Vagina (tissue), 2 donors: ENCODE measurements around the gene SEMA4A. TPM values are rescaled to one million over a fixed set of nuclear protein-coding genes. Genes with fewer than 3 reads are reported as not detected.
"Not testable (repeated sequence)": the region's sequence is repeated elsewhere in the genome, so short reads cannot be mapped to it uniquely, and the experiment has no call there.

Experiments used
- DNase-seq, 2 donors: peaks; one replicate each; pipeline ENCODE4 v3.0.0-alpha.2; 2017; ENCODE audit errors: extremely low spot score in 2 of 2
- H3K27ac ChIP-seq: fragments of 200-600 bp; sonication (generic); one replicate; pipeline ENCODE4 v1.5.1; 2019
- H3K27me3 ChIP-seq: fragments of 200-600 bp; sonication (generic); one replicate; pipeline ENCODE4 v1.5.1; 2019
- H3K36me3 ChIP-seq, 2 donors: fragments of 200-600 bp; sonication (generic); one replicate each; pipeline ENCODE4 v1.5.1; 2017 to 2019
- H3K4me1 ChIP-seq: fragments of 200-600 bp; sonication (generic); one replicate; pipeline ENCODE4 v1.5.1; 2019
- H3K4me3 ChIP-seq, 2 donors: fragments of 200-600 bp; sonication (generic); 1 replicate in 1 of 2; 2 replicates in 1 of 2; pipeline ENCODE4 v1.5.1; 2016 to 2019
- H3K9me3 ChIP-seq: fragments of 200-600 bp; sonication (generic); one replicate; pipeline ENCODE4 v1.5.1; 2019
- POLR2A ChIP-seq, 2 donors: fragments of 450-650 bp; IDR thresholded peaks; one replicate each; pipeline ENCODE4 v1.6.1; 2017; ENCODE audit warnings: antibody characterized with exemption in 2 of 2, mild to moderate bottlenecking in 2 of 2, moderate library complexity in 2 of 2
- POLR2AphosphoS5 ChIP-seq, 2 donors: sonication (generic); formaldehyde crosslinking; IDR thresholded peaks; one replicate each; pipeline ENCODE4 v1.9.0; 2017; ENCODE audit warnings: antibody characterized with exemption in 2 of 2, mild to moderate bottlenecking in 2 of 2, low read depth in 1 of 2; ENCODE audit not compliant: insufficient read depth in 1 of 2
- intact Hi-C: fragments of 100-400 bp; cut with DNase I; formaldehyde crosslinking; loops from one replicate; pipeline ENCODE4 v1.15.1; 2023
- total RNA-seq: library from RNA; depleted of rRNA; stranded (reverse); fragments of >200 nt; gene quantifications from one replicate; pipeline ENCODE4 v1.2.3, GENCODE V29; 2016
- TF ChIP-seq, protein P1 (sequence below), 3 experiments: fragments of 450-650 bp in 2 of 3; fragments of 200-600 bp in 1 of 3; sonication (generic) in 1 of 3; IDR thresholded peaks; one replicate each; pipeline ENCODE4 v1.5.1; 2017 to 2019; ENCODE audit warnings: antibody characterized with exemption in 3 of 3, mild to moderate bottlenecking in 2 of 3, moderate library complexity in 2 of 3

SEMA4A gene
- total RNA-seq, 1 donor from 2014 or later, result 18.7 TPM

- H3K9me3 ChIP-seq, result no peaks in the 10 kb centered on the region
- H3K4me1 ChIP-seq, result peaks cover 28% of the 10 kb centered on the region
- no peak for DNase-seq
- no peaks in the 10 kb centered on the region for H3K27me3 ChIP-seq
- H3K4me3 ChIP-seq, result peak overlapping the region; percentile 62 to 67
- no peak for TF ChIP-seq POLR2A (IDR thresholded peaks at IDR 0.05)
- intact Hi-C loops, result no loop called here
- peak overlapping the region; percentile 97 for H3K27ac ChIP-seq
- peaks cover 0 to 16% of the 10 kb centered on the region in 2 donors for H3K36me3 ChIP-seq
These were observed 58.7 kb downstream of the SEMA4A start for GRCh38 chr1:156212130-156212529.

DNA sequence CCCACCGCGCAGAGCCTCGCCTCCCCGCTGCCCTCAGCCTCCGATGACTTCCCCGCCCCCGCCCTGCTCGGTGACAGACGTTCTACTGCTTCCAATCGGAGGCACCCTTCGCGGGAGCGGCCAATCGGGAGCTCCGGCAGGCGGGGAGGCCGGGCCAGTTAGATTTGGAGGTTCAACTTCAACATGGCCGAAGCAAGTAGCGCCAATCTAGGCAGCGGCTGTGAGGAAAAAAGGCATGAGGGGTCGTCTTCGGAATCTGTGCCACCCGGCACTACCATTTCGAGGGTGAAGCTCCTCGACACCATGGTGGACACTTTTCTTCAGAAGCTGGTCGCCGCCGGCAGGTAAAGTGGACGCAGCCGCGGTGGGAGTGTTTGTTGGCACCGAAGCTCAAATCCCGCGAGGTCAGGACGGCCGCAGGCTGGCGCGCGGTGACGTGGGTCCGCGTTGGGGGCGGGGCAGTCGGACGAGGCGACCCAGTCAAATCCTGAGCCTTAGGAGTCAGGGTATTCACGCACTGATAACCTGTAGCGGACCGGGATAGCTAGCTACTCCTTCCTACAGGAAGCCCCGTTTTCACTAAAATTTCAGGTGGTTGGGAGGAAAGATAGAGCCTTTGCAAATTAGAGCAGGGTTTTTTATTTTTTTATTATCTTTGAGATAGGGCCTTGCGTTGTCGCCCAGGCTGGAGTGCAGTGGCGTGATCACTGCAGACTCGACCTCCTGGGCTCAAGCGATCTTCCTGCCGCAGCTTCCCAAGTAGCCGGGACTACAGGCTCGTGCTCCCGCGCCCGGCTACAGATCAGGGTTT is 59.7 kb downstream of the SEMA4A start, which contains the start of gene PMF1:
TSS of gene PMF1 (plus strand) at position 175 of the 811 bp plus-strand sequence. CDS start at position 184, 9 bp downstream.
- Histone ChIP-seq H3K4me3 (peak within 1 kb of the TSS; percentile 62 to 67), H3K27me3 (no peaks in the 10 kb centered on the region), H3K9me3 (no peaks in the 10 kb centered on the region), H3K27ac (peak within 1 kb of the TSS; percentile 97), H3K36me3 (peaks cover 0 to 11% of the 10 kb centered on the region in 2 donors), H3K4me1 (peaks cover 37% of the 10 kb centered on the region)
- intact Hi-C loops, result no loop called here
- DNase-seq, result peak in 1 of 2 donors; percentile 99
- TF ChIP-seq, protein P1, sequence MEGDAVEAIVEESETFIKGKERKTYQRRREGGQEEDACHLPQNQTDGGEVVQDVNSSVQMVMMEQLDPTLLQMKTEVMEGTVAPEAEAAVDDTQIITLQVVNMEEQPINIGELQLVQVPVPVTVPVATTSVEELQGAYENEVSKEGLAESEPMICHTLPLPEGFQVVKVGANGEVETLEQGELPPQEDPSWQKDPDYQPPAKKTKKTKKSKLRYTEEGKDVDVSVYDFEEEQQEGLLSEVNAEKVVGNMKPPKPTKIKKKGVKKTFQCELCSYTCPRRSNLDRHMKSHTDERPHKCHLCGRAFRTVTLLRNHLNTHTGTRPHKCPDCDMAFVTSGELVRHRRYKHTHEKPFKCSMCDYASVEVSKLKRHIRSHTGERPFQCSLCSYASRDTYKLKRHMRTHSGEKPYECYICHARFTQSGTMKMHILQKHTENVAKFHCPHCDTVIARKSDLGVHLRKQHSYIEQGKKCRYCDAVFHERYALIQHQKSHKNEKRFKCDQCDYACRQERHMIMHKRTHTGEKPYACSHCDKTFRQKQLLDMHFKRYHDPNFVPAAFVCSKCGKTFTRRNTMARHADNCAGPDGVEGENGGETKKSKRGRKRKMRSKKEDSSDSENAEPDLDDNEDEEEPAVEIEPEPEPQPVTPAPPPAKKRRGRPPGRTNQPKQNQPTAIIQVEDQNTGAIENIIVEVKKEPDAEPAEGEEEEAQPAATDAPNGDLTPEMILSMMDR (IDR thresholded peaks at IDR 0.05), result peak in 1 of 3 experiments; percentile 2
- peak in 1 of 2 donors; percentile 29 for TF ChIP-seq POLR2A (IDR thresholded peaks at IDR 0.05)
- peak; percentile 92 to 97 for TF ChIP-seq POLR2AphosphoS5 (IDR thresholded peaks at IDR 0.05; ENCODE audit: insufficient read depth in 1 of 2, low read depth in 1 of 2)

GRCh38 chr1:156213644-156213966 is 60.2 kb downstream of the SEMA4A start:
- no peak for DNase-seq
- Histone ChIP-seq H3K36me3 (peaks cover 0 to 6% of the 10 kb centered on the region in 2 donors), H3K27ac (peak overlapping the region; percentile 97), H3K27me3 (no peaks in the 10 kb centered on the region), H3K4me1 (peaks cover 41% of the 10 kb centered on the region), H3K4me3 (peak overlapping the region; percentile 62 to 67), H3K9me3 (no peaks in the 10 kb centered on the region)
- intact Hi-C loops, result no loop called here
- no peak for TF ChIP-seq POLR2AphosphoS5 (IDR thresholded peaks at IDR 0.05; ENCODE audit: insufficient read depth in 1 of 2, low read depth in 1 of 2)
- no peak for TF ChIP-seq POLR2A (IDR thresholded peaks at IDR 0.05)
- TF ChIP-seq, protein P1 (IDR thresholded peaks at IDR 0.05), result no peak

DNA sequence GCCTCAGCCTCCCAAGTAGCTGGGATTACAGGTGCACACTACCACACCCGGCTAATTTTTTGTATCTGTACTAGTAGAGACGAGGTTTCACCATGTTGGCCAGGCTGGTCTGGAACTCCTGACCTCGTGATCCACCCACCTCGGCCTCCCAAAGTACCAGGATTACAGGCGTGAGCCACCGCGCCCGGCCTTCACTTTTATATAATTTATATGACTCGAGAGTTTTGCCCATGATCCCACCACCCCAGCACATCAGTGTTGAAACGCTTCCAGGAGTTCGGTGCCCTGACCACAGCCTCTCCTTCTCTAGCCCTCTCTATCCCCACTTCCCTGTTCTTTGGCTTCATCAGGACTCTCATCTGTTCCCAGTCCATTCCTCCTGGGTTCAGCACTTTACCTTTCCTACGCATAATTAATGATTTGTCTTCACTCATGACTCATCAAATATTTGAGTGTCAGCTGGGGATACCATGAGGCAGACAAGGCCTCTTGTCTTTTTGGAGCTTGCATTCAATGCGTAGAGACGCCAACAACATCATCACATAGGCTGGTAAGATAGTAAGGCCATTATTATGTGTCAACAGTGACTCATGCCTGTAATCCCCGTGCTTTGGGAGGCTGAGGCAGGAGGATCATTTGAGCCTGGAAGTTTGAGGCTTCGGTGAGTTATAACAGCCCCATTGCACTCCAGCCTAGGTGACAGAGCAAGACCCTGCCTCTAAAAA is 60.8 kb downstream of the SEMA4A start:
- DNase-seq, result no peak
- peaks cover 0 to 5% of the 10 kb centered on the region in 2 donors for H3K36me3 ChIP-seq
- no peaks in the 10 kb centered on the region for H3K27me3 ChIP-seq
- no peaks in the 10 kb centered on the region for H3K9me3 ChIP-seq
- intact Hi-C loops, result no loop called here
- H3K27ac ChIP-seq, result peak overlapping the region; percentile 97
- H3K4me1 ChIP-seq, result peaks cover 41% of the 10 kb centered on the region
- TF ChIP-seq POLR2A (IDR thresholded peaks at IDR 0.05) (no peak), POLR2AphosphoS5 (IDR thresholded peaks at IDR 0.05; ENCODE audit: insufficient read depth in 1 of 2, low read depth in 1 of 2) (no peak)
- TF ChIP-seq, protein P1 (IDR thresholded peaks at IDR 0.05), result no peak
- H3K4me3 ChIP-seq, result peak overlapping the region; percentile 62 to 67

GRCh38 chr1:156216361-156217086 is 63.1 kb downstream of the SEMA4A start:
- H3K27ac ChIP-seq, H3K27me3 ChIP-seq, DNase-seq, H3K9me3 ChIP-seq, intact Hi-C loops, H3K4me3 ChIP-seq: not testable (repeated sequence)
- Histone ChIP-seq H3K4me1 (peaks cover 41% of the 10 kb centered on the region), H3K36me3 (peaks cover 0 to 10% of the 10 kb centered on the region in 2 donors)
